HG02884 (cell line): ENCODE results near the gene ZDHHC22.
A peak's percentile ranks its signal among the peaks of the same experiment; 100 is the strongest.

Experiments
- ATAC-seq: cut with Tn5 transposase; IDR thresholded peaks from one replicate; pipeline ENCODE4 v1.9.1; 2021; ENCODE audit warnings: mild to moderate bottlenecking, moderate library complexity; ENCODE audit not compliant: unreplicated experiment

Gene ZDHHC22

GRCh38 chr14:77131206-77131605 lies 10.4 kb downstream of the ZDHHC22 start:
- ATAC-seq = no peak

- ATAC-seq = no peak
Measured at GRCh38 chr14:77130386-77130785, 11.2 kb downstream of the ZDHHC22 start.

- ATAC-seq = no peak
Measured at GRCh38 chr14:77128414-77128891, 13.1 kb downstream of the ZDHHC22 start.

GRCh38 chr14:77126461-77126990 lies 15.1 kb downstream of the ZDHHC22 start:
- no peak for ATAC-seq

GRCh38 chr14:77125823-77126325 lies 15.7 kb downstream of the ZDHHC22 start:
- ATAC-seq = no peak

- ATAC-seq = no peak
Measured at GRCh38 chr14:77125281-77125801, 16.2 kb downstream of the ZDHHC22 start.

GRCh38 chr14:77124345-77125280 lies 17.0 kb downstream of the ZDHHC22 start:
- no peak for ATAC-seq

GRCh38 chr14:77123381-77124325 lies 17.9 kb downstream of the ZDHHC22 start:
- no peak for ATAC-seq

GRCh38 chr14:77122526-77123125 lies 19.0 kb downstream of the ZDHHC22 start:
- no peak for ATAC-seq

- peak; percentile 84 for ATAC-seq
Measured at GRCh38 chr14:77120771-77121743, 20.5 kb downstream of the ZDHHC22 start.

GRCh38 chr14:77119851-77120250 lies 21.7 kb downstream of the ZDHHC22 start:
- no peak for ATAC-seq

- ATAC-seq = no peak
Measured at GRCh38 chr14:77116172-77116817, 25.3 kb downstream of the ZDHHC22 start.

- no peak for ATAC-seq
Measured at GRCh38 chr14:77114609-77115008, 27.0 kb downstream of the ZDHHC22 start.

- ATAC-seq = no peak
Measured at GRCh38 chr14:77113644-77114043, 27.9 kb downstream of the ZDHHC22 start.

GRCh38 chr14:77111021-77111420 lies 30.6 kb downstream of the ZDHHC22 start:
- ATAC-seq = no peak

- no peak for ATAC-seq
Measured at GRCh38 chr14:77110286-77110685, 31.3 kb downstream of the ZDHHC22 start.

GRCh38 chr14:77109656-77110055 lies 31.9 kb downstream of the ZDHHC22 start:
- no peak for ATAC-seq

GRCh38 chr14:77108753-77109152 lies 32.8 kb downstream of the ZDHHC22 start:
- ATAC-seq = no peak

- ATAC-seq = no peak
Measured at GRCh38 chr14:77107228-77107627, 34.4 kb downstream of the ZDHHC22 start.
